Measurements from ENCODE around the gene YY1.

Gene YY1

GRCh38 chr14:100240668-100241032, 1.7 kb downstream of the YY1 start:
- no peak for TF ChIP-seq CTCF (IDR thresholded peaks at IDR 0.05; ENCODE audit: extremely low read depth, missing control alignments)
- DNase-seq (ENCODE audit: low spot score) = no peak

DNA sequence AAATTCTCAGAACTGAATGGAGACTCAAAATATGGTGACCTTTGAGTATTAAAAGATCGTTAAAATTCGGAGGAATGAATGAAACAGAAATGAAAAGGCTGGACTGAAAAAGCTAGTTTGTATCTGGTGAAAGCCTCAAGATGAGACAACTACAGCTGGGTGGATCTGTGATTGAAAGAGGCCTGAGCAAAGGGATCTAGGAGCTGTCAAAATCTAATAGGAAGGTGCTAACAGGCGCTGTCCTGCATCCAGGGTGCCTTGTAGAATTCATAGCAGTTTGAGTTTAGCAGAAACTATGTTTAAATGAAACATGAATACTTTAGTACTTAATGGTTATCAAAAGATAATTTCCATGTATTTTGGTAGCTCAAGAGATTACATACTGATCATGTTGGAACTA, 2.3 kb downstream of the YY1 start:
- no peak for DNase-seq (ENCODE audit: low spot score)
- no peak for TF ChIP-seq CTCF (IDR thresholded peaks at IDR 0.05; ENCODE audit: extremely low read depth, missing control alignments)

GRCh38 chr14:100243020-100243419, 4.1 kb downstream of the YY1 start:
- DNase-seq (ENCODE audit: low spot score) = no peak
- TF ChIP-seq CTCF (IDR thresholded peaks at IDR 0.05; ENCODE audit: extremely low read depth, missing control alignments) = no peak

DNA sequence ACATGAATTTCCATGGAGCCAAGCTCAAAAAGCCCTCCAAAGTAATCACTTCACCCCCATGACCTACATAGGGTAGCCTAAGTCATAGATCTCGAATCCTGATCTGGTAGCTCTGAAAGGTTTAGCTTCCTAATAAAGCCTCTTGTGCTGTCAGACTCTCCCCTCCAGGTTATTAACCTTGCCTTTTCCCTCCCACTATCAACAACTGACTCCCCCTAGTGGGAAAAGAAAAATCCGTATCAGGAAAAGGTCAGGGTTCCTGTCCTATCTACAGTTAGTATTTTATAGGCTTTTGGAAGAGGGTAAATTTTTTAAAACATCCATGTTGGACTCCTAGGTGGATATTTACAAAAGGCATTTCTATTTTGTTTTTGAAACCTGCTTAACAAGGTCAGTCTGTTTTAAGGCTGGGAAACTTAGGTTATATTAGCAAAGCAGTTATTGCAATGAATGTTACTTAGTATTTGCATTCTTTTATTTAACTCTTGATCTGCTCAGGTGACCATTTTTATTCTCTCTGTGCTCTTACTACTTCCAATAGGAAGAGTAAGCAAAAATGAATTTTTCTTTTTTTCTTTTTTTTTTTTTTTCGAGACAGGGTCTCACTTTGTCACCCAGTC, 8.0 kb downstream of the YY1 start:
- no peak for TF ChIP-seq CTCF (IDR thresholded peaks at IDR 0.05; ENCODE audit: extremely low read depth, missing control alignments)
- DNase-seq (ENCODE audit: low spot score) = no peak

GRCh38 chr14:100250732-100251465, 12.0 kb downstream of the YY1 start:
- no peak for TF ChIP-seq CTCF (IDR thresholded peaks at IDR 0.05; ENCODE audit: extremely low read depth, missing control alignments)
- no peak for DNase-seq (ENCODE audit: low spot score)

- TF ChIP-seq CTCF (IDR thresholded peaks at IDR 0.05; ENCODE audit: extremely low read depth, missing control alignments) = no peak
- DNase-seq (ENCODE audit: low spot score) = no peak
Observed at GRCh38 chr14:100252684-100253083, 13.7 kb downstream of the YY1 start.

DNA sequence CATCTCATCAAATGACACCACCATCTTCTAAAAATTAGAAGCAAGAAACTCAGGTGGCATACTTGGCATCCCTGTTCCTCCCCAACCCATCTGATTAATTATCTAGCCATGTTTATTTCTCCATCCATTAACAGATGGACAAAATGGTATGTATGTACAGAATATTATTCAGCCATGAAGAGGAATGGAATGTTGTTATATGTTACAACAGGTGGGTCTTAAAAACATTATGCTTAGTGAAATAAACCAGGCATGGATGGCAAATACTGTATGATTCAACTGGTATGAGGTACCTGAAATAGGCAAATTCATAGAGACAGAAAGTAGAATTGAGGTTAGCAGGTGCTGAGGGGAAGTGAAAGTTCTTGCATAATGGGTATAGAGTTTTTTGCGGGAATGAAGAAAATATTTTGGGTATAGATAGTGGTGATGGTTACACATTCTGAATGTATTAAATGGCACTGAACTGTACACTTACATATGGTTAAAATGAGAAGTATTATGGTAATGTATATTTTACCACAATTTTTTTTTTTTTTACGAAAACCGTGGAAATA, 17.5 kb downstream of the YY1 start:
- no peak for DNase-seq (ENCODE audit: low spot score)
- no peak for TF ChIP-seq CTCF (IDR thresholded peaks at IDR 0.05; ENCODE audit: extremely low read depth, missing control alignments)
